HEK293 (cell line): ENCODE data around the gene SEC24A.
A peak's percentile ranks its signal among the peaks of the same experiment; 100 is the strongest.

Experiments
- CTCF ChIA-PET: fragments of 350-600 bp; formaldehyde crosslinking; extraction: SDS; loops from one replicate; lab custom pipeline; 2021; ENCODE audit warnings: antibody characterized with exemption; lab: Yijun Ruan, JAX
- POLR2A ChIA-PET: fragments of 300-600 bp; formaldehyde crosslinking; extraction: SDS; loops from one replicate; lab custom pipeline; 2020; ENCODE audit warnings: antibody characterized with exemption, inconsistent platforms; lab: Yijun Ruan, JAX
- H3K27ac ChIP-seq: fragments of 200-500 bp; sonication (Bioruptor generic); 2 replicates; pipeline ENCODE4 v1.5.1; 2014; ENCODE audit warnings: low read depth, low read length, control low read depth, inconsistent platforms; ENCODE audit errors: extremely low read depth
- H3K36me3 ChIP-seq, 2 experiments: fragments of 200-500 bp in 1 of 2; sonication (Bioruptor generic) in 1 of 2; 1 replicate in 1 of 2; 2 replicates in 1 of 2; pipeline ENCODE4 v1.5.1; 2014 to 2017; ENCODE audit warnings: inconsistent platforms in 2 of 2, low read length in 2 of 2; ENCODE audit not compliant: control insufficient read depth in 2 of 2, insufficient read depth in 1 of 2
- H3K4me1 ChIP-seq: fragments of 200-500 bp; sonication (Bioruptor generic); 2 replicates; pipeline ENCODE4 v1.5.1; 2014; ENCODE audit warnings: mild to moderate bottlenecking, low read length, inconsistent platforms; ENCODE audit not compliant: control insufficient read depth, insufficient read depth
- H3K4me3 ChIP-seq: 2 replicates; pipeline ENCODE4 v1.5.1; 2011; ENCODE audit warnings: low read depth, mild to moderate bottlenecking, control low read depth, low read length, moderate library complexity
- H3K9me3 ChIP-seq: fragments of 200-500 bp; sonication (Bioruptor generic); 2 replicates; pipeline ENCODE4 v1.5.1; 2014; ENCODE audit warnings: low read depth, low read length, inconsistent platforms; ENCODE audit not compliant: control insufficient read depth, insufficient read depth
- PRDM2 ChIP-seq: fragments of 450-650 bp; formaldehyde crosslinking; IDR thresholded peaks from 2 replicates; pipeline ENCODE4 v1.5.1; 2016; ENCODE audit warnings: missing biosample characterization, missing genetic modification characterization, borderline replicate concordance
- SCRT1 ChIP-seq: fragments of 450-650 bp; formaldehyde crosslinking; IDR thresholded peaks from 2 replicates; pipeline ENCODE4 v1.5.1; 2016; ENCODE audit warnings: missing biosample characterization, missing genetic modification characterization, borderline replicate concordance
- ZBTB17 ChIP-seq: fragments of 450-650 bp; formaldehyde crosslinking; IDR thresholded peaks from 2 replicates; pipeline ENCODE4 v1.5.1; 2016; ENCODE audit warnings: missing biosample characterization, missing genetic modification characterization
- ZNF10 ChIP-seq: fragments of 450-650 bp; formaldehyde crosslinking; IDR thresholded peaks from 2 replicates; pipeline ENCODE4 v1.5.1; 2017; ENCODE audit warnings: missing biosample characterization, missing genetic modification characterization
- ZNF16 ChIP-seq: fragments of 450-650 bp; formaldehyde crosslinking; IDR thresholded peaks from 2 replicates; pipeline ENCODE4 v1.5.1; 2016; ENCODE audit warnings: low read depth, missing biosample characterization, missing genetic modification characterization
- ZNF239 ChIP-seq: fragments of 450-650 bp; formaldehyde crosslinking; IDR thresholded peaks from 2 replicates; pipeline ENCODE4 v1.5.1; 2016; ENCODE audit warnings: missing biosample characterization, missing genetic modification characterization
- ZNF280D ChIP-seq: fragments of 450-650 bp; formaldehyde crosslinking; IDR thresholded peaks from 2 replicates; pipeline ENCODE4 v1.5.1; 2016; ENCODE audit warnings: missing biosample characterization, missing genetic modification characterization
- ZNF639 ChIP-seq: fragments of 450-650 bp; formaldehyde crosslinking; IDR thresholded peaks from 2 replicates; pipeline ENCODE4 v1.5.1; 2016; ENCODE audit warnings: missing biosample characterization, missing genetic modification characterization
- ZNF692 ChIP-seq: fragments of 450-650 bp; formaldehyde crosslinking; IDR thresholded peaks from 2 replicates; pipeline ENCODE4 v1.5.1; 2016; ENCODE audit warnings: missing biosample characterization, missing genetic modification characterization
- ZNF76 ChIP-seq: fragments of 450-650 bp; formaldehyde crosslinking; IDR thresholded peaks from 2 replicates; pipeline ENCODE4; 2016; ENCODE audit warnings: low read depth, missing biosample characterization, missing genetic modification characterization, borderline replicate concordance
- ZSCAN18 ChIP-seq: fragments of 450-650 bp; formaldehyde crosslinking; IDR thresholded peaks from 2 replicates; pipeline ENCODE4 v1.5.1; 2016; ENCODE audit warnings: missing biosample characterization, missing genetic modification characterization

SEC24A gene

GRCh38 chr5:134609232-134609851 lies 39.2 kb upstream of the SEC24A start:
- Histone ChIP-seq H3K27ac (no peak overlapping the region), H3K36me3 (peaks cover 59 to 76% of the 10 kb centered on the region in 2 experiments), H3K9me3 (no peaks in the 10 kb centered on the region), H3K4me3 (no peak overlapping the region), H3K4me1 (no peaks in the 10 kb centered on the region)
- ChIA-PET CTCF (interaction anchor here (0.6 to 2.1 kb wide), 2 partner anchors 11 to 22 kb away, joined by 7 to 9 read pairs; no protein-coding TSS in a partner anchor), POLR2A (interaction anchor here (0.6 to 1.4 kb wide), 3 partner anchors 11 to 295 kb away, joined by 3 to 8 read pairs (median 3); no protein-coding TSS in a partner anchor)
- TF ChIP-seq ZBTB17 (tag by site-specific recombination) (peak; percentile 39; the same call in 1 of the 2 replicates), ZNF10 (tag by site-specific recombination) (no peak)

- Histone ChIP-seq H3K36me3 (peaks cover 56 to 69% of the 10 kb centered on the region in 2 experiments), H3K27ac (no peak overlapping the region), H3K4me3 (no peak overlapping the region), H3K4me1 (no peaks in the 10 kb centered on the region), H3K9me3 (no peaks in the 10 kb centered on the region)
- CTCF ChIA-PET: interaction anchor here (1.0 kb wide), 1 partner anchor 10 kb away, joined by 4 read pairs; no protein-coding TSS in a partner anchor
- POLR2A ChIA-PET: no interaction called here
- TF ChIP-seq ZNF16 (tag by site-specific recombination): no peak
- TF ChIP-seq ZBTB17 (tag by site-specific recombination): no peak
- TF ChIP-seq ZNF692 (tag by site-specific recombination): no peak
- TF ChIP-seq ZNF10 (tag by site-specific recombination): no peak
- no peak for TF ChIP-seq ZNF639 (tag by site-specific recombination)
- TF ChIP-seq ZNF76 (tag by site-specific recombination): no peak
- TF ChIP-seq SCRT1 (tag by site-specific recombination): no peak
- TF ChIP-seq ZNF280D (tag by site-specific recombination): no peak
- no peak for TF ChIP-seq ZNF239 (tag by site-specific recombination)
- no peak for TF ChIP-seq ZSCAN18 (tag by site-specific recombination)
- no peak for TF ChIP-seq PRDM2 (tag by site-specific recombination)
These were observed 37.9 kb upstream of the SEC24A start for GRCh38 chr5:134610725-134611124.
